Measurements from ENCODE around the gene L3MBTL4. TPM values are rescaled to one million over a fixed set of nuclear protein-coding genes. Genes with fewer than 3 reads are reported as not detected.

Gene L3MBTL4
- total RNA-seq, 1 experiment from 2014 or later: not detected

- TF ChIP-seq REST (IDR thresholded peaks at IDR 0.05; ENCODE audit: low read depth) (no peak), POLR2A (IDR thresholded peaks at IDR 0.05; ENCODE audit: borderline replicate concordance, extremely low read depth, insufficient read depth, insufficient read length) (no peak)
Measured at GRCh38 chr18:6039055-6039454, 375.7 kb downstream of the L3MBTL4 start (continued).

GRCh38 chr18:6031442-6031841 lies 383.3 kb downstream of the L3MBTL4 start:
- Histone ChIP-seq H2AFZ (ENCODE audit: low read depth, low read length, poor library complexity, severe bottlenecking) (no peak overlapping the region), H3K27me3 (ENCODE audit: insufficient read depth, low read length) (no peaks in the 10 kb centered on the region), H3K79me2 (ENCODE audit: insufficient read depth, low read length) (no peaks in the 10 kb centered on the region), H3K27ac (ENCODE audit: low read depth, low read length) (no peak overlapping the region), H3K4me3 (replicated peaks in 1 of 2; ENCODE audit: low read depth in 1 of 2, low read length in 2 of 2) (no peak overlapping the region), H3K4me1 (ENCODE audit: control insufficient read depth in 1 of 2, insufficient read depth in 2 of 2, low read length in 2 of 2) (no peaks in the 10 kb centered on the region), H4K20me1 (ENCODE audit: insufficient read depth) (no peaks in the 10 kb centered on the region), H3K36me3 (ENCODE audit: control insufficient read depth in 1 of 2, insufficient read depth in 2 of 2, low read length in 2 of 2) (no peaks in the 10 kb centered on the region), H3K4me2 (ENCODE audit: low read length) (no peak overlapping the region), H3K9ac (ENCODE audit: low read length) (no peak overlapping the region), H3K9me3 (ENCODE audit: control insufficient read depth in 1 of 2, insufficient read depth in 1 of 2, low read depth in 1 of 2, low read length in 2 of 2) (no peaks in the 10 kb centered on the region; a peak in 2 of 4 replicates), H3K9me2 (ENCODE audit: insufficient read depth) (no peaks in the 10 kb centered on the region)
- POLR2A ChIA-PET: no interaction called here
- TF ChIP-seq SIN3A (IDR thresholded peaks at IDR 0.05; ENCODE audit: low read depth) (no peak), POLR2A (IDR thresholded peaks at IDR 0.05; ENCODE audit: borderline replicate concordance, extremely low read depth, insufficient read depth, insufficient read length) (no peak), ATF3 (IDR thresholded peaks at IDR 0.05) (no peak), ZNF274 (IDR thresholded peaks at IDR 0.05; ENCODE audit: low read depth, low read length) (no peak), RAD21 (IDR thresholded peaks at IDR 0.05; ENCODE audit: low read depth) (no peak), CTCF (IDR thresholded peaks at IDR 0.05 in 2 of 3, conservative IDR thresholded peaks at IDR 0.05 in 1 of 3; ENCODE audit: borderline replicate concordance in 1 of 3, insufficient read depth in 1 of 3, low read depth in 2 of 3, low read length in 2 of 3) (no peak), YY1 (IDR thresholded peaks at IDR 0.05; ENCODE audit: extremely low read depth, insufficient replicate concordance, low read depth, low read length) (no peak), CEBPB (IDR thresholded peaks at IDR 0.05; ENCODE audit: low read depth) (no peak), JUND (IDR thresholded peaks at IDR 0.05) (no peak), CBX3 (IDR thresholded peaks at IDR 0.05; ENCODE audit: low read depth) (no peak), SP1 (IDR thresholded peaks at IDR 0.05; ENCODE audit: low read depth) (no peak), FOSL1 (IDR thresholded peaks at IDR 0.05; ENCODE audit: low read depth) (no peak), EZH2phosphoT487 (IDR thresholded peaks at IDR 0.05; ENCODE audit: borderline replicate concordance) (no peak)
- no peak for DNase-seq (ENCODE audit: low read depth, low spot score)
- BruUV-seq (replicated peaks): no TSS peak
- RAD21 ChIA-PET (ENCODE audit: low non-redundant PET in 1 of 2, low total read pairs in 2 of 2, uncharacterized antibody in 2 of 2, unreplicated experiment in 2 of 2): no interaction called here
- no peak for ATAC-seq
- intact Hi-C loops (cut with micrococcal nuclease): no loop called here
- CTCF ChIA-PET: no interaction called here
